Cardiac muscle cell (in vitro differentiated cells and primary cell): ENCODE data around the gene CPNE4. TPM values are rescaled to one million over a fixed set of nuclear protein-coding genes. Genes with fewer than 3 reads are reported as not detected.

Experiments
- DNase-seq, 2 donors: peaks; one replicate each; pipeline versions ENCODE4 v3.0.0 to v3.0.0-alpha.2; 2010 to 2017; ENCODE audit warnings: low read depth in 1 of 2, low spot score in 1 of 2
- H3K27ac ChIP-seq: fragments of 200-600 bp; sonication (generic); 2 replicates; pipeline ENCODE4 v1.5.1; 2016
- H3K27me3 ChIP-seq: fragments of 200-600 bp; sonication (generic); 2 replicates; pipeline ENCODE4 v1.6.0; 2016; ENCODE audit warnings: control low read depth
- H3K36me3 ChIP-seq: fragments of 200-600 bp; sonication (generic); 2 replicates; pipeline ENCODE4 v1.5.1; 2016; ENCODE audit warnings: control low read depth
- H3K4me1 ChIP-seq: fragments of 200-600 bp; sonication (generic); 2 replicates; pipeline ENCODE4 v1.8.1; 2017; ENCODE audit warnings: low read depth, mild to moderate bottlenecking, mixed run types
- H3K4me3 ChIP-seq: fragments of 200-600 bp; sonication (generic); 2 replicates; pipeline ENCODE4 v1.5.1; 2016; ENCODE audit warnings: mild to moderate bottlenecking
- H3K9me3 ChIP-seq: fragments of 200-600 bp; sonication (generic); 2 replicates; pipeline ENCODE4 v1.5.1; 2017; ENCODE audit warnings: low read depth, mild to moderate bottlenecking, control low read depth
- CTCF ChIP-seq: IDR thresholded peaks from 2 replicates; pipeline ENCODE4 v1.5.1; 2012; ENCODE audit warnings: low read depth, mild to moderate bottlenecking, low read length
- polyA plus RNA-seq: library from polyadenylated mRNA; unstranded; fragments of >200 nt; fragmentation: Nextera tagmentation; extraction: Ambion mirVana; gene quantifications from 2 replicates; pipeline ENCODE4 v1.2.1, GENCODE V29; 2016
- total RNA-seq: library from RNA; depleted of rRNA; stranded (reverse); fragments of >200 nt; gene quantifications from 2 replicates; pipeline ENCODE4 v1.2.3, GENCODE V29; 2016

Gene CPNE4
- total and polyA plus RNA-seq, 2 experiments from 2014 or later = 3.3 to 7.6 TPM

- H3K4me3 ChIP-seq = no peak overlapping the region
- H3K27me3 ChIP-seq = no peaks in the 10 kb centered on the region
- no peak for DNase-seq
- H3K9me3 ChIP-seq = no peaks in the 10 kb centered on the region
- H3K36me3 ChIP-seq = no peaks in the 10 kb centered on the region
- no peak for TF ChIP-seq CTCF
- no peak overlapping the region for H3K27ac ChIP-seq
- no peaks in the 10 kb centered on the region for H3K4me1 ChIP-seq
Observed at GRCh38 chr3:131868203-131868602, 166.6 kb downstream of the CPNE4 start.

- Histone ChIP-seq H3K27ac (no peak overlapping the region), H3K4me3 (no peak overlapping the region), H3K9me3 (no peaks in the 10 kb centered on the region), H3K27me3 (no peaks in the 10 kb centered on the region), H3K4me1 (no peaks in the 10 kb centered on the region), H3K36me3 (no peaks in the 10 kb centered on the region)
- DNase-seq = no peak
- no peak for TF ChIP-seq CTCF
Observed at GRCh38 chr3:131856171-131856570, 178.6 kb downstream of the CPNE4 start.

- H3K36me3 ChIP-seq = no peaks in the 10 kb centered on the region
- no peaks in the 10 kb centered on the region for H3K4me1 ChIP-seq
Observed at GRCh38 chr3:131850223-131850622, 184.6 kb downstream of the CPNE4 start.

GRCh38 chr3:131849616-131850015 is 185.2 kb downstream of the CPNE4 start:
- H3K27ac ChIP-seq = no peak overlapping the region
- H3K36me3 ChIP-seq = no peaks in the 10 kb centered on the region
- DNase-seq = no peak
- H3K4me1 ChIP-seq = no peaks in the 10 kb centered on the region
- no peaks in the 10 kb centered on the region for H3K9me3 ChIP-seq
- TF ChIP-seq CTCF = no peak
- no peaks in the 10 kb centered on the region for H3K27me3 ChIP-seq
- no peak overlapping the region for H3K4me3 ChIP-seq

More at GRCh38 chr3:131850223-131850622, 184.6 kb downstream of the CPNE4 start:
- TF ChIP-seq CTCF = no peak
- H3K4me3 ChIP-seq = no peak overlapping the region
- no peaks in the 10 kb centered on the region for H3K27me3 ChIP-seq
- no peak overlapping the region for H3K27ac ChIP-seq
- H3K9me3 ChIP-seq = no peaks in the 10 kb centered on the region
- DNase-seq = no peak

GRCh38 chr3:131847966-131848510 is 186.8 kb downstream of the CPNE4 start:
- no peak overlapping the region for H3K4me3 ChIP-seq
- no peaks in the 10 kb centered on the region for H3K27me3 ChIP-seq
- DNase-seq = no peak
- H3K4me1 ChIP-seq = no peaks in the 10 kb centered on the region
- TF ChIP-seq CTCF = no peak
- no peak overlapping the region for H3K27ac ChIP-seq
- no peaks in the 10 kb centered on the region for H3K9me3 ChIP-seq
- no peaks in the 10 kb centered on the region for H3K36me3 ChIP-seq
